ENCODE results near the gene HAT1. TPM values are rescaled to one million over a fixed set of nuclear protein-coding genes. Genes with fewer than 3 reads are reported as not detected.

Gene HAT1
- total RNA-seq, 1 donor from 2014 or later: 28.3 TPM

- Histone ChIP-seq H3K27me3 (no peaks in the 10 kb centered on the region), H3K4me1 (no peaks in the 10 kb centered on the region), H3K27ac (no peak overlapping the region), H3K9me3 (no peaks in the 10 kb centered on the region), H3K4me3 (no peak overlapping the region), H3K36me3 (no peaks in the 10 kb centered on the region)
- DNase-seq (ENCODE audit: low spot score in 2 of 2): no peak
- TF ChIP-seq, protein P1, sequence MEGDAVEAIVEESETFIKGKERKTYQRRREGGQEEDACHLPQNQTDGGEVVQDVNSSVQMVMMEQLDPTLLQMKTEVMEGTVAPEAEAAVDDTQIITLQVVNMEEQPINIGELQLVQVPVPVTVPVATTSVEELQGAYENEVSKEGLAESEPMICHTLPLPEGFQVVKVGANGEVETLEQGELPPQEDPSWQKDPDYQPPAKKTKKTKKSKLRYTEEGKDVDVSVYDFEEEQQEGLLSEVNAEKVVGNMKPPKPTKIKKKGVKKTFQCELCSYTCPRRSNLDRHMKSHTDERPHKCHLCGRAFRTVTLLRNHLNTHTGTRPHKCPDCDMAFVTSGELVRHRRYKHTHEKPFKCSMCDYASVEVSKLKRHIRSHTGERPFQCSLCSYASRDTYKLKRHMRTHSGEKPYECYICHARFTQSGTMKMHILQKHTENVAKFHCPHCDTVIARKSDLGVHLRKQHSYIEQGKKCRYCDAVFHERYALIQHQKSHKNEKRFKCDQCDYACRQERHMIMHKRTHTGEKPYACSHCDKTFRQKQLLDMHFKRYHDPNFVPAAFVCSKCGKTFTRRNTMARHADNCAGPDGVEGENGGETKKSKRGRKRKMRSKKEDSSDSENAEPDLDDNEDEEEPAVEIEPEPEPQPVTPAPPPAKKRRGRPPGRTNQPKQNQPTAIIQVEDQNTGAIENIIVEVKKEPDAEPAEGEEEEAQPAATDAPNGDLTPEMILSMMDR (IDR thresholded peaks at IDR 0.05): no peak
- intact Hi-C loops (cut with DNase I): no loop called here
Measured at GRCh38 chr2:172013396-172013795, 91.1 kb downstream of the HAT1 start.

DNA sequence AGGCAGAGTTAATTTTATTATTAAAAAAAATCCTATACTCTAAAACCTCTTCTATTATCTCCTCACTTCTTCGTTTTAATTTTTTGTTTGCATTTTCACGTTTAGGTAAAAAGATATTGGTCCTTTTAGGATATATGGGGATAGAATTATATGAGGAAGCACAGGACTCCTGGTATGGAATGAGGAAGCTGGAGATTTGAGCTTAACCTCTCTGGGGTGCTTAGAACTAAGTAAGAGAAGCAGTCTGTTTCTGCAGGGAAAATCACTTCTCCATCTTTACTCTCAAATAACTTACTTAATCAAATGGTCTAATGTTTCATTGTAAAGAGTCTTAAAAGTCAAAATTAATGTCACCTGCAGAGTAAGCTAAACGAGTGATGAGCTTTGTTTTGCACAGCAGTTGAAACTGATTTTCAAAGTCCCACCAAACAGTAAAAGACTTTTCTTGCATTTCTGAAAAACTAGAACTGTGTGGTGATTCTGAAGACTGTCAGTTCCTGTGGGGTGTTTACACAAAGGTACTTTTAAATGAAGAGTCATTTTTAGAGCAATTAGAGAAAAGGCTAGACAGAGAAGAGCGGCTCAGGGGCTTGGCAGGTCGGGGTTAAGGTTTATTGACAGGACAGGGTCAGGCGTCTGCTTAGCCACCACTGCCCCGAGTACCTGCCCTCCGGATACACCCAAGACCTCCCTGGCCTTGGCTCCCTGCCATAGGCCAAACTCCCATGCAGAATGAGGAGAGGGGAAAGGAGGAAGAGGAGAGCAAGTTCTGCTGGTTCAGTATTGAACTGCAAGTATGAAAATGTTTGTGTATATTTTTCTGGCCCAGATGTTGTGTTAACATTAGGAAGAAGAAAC, 99.0 kb downstream of the HAT1 start:
- TF ChIP-seq, protein P1 (IDR thresholded peaks at IDR 0.05): no peak
- intact Hi-C loops (cut with DNase I): no loop called here
- Histone ChIP-seq H3K9me3 (no peaks in the 10 kb centered on the region), H3K4me1 (no peaks in the 10 kb centered on the region), H3K36me3 (no peaks in the 10 kb centered on the region), H3K27ac (no peak overlapping the region), H3K27me3 (no peaks in the 10 kb centered on the region), H3K4me3 (no peak overlapping the region)
- no peak for DNase-seq (ENCODE audit: low spot score in 2 of 2)

GRCh38 chr2:172021955-172022354, 99.7 kb downstream of the HAT1 start:
- no peaks in the 10 kb centered on the region for H3K4me1 ChIP-seq
- DNase-seq (ENCODE audit: low spot score in 2 of 2): no peak
- H3K36me3 ChIP-seq: no peaks in the 10 kb centered on the region
- H3K27me3 ChIP-seq: no peaks in the 10 kb centered on the region
- peak overlapping the region in 1 of 2 donors; percentile 17 for H3K4me3 ChIP-seq
- H3K9me3 ChIP-seq: no peaks in the 10 kb centered on the region
- intact Hi-C loops (cut with DNase I): no loop called here
- TF ChIP-seq, protein P1 (IDR thresholded peaks at IDR 0.05): no peak
- no peak overlapping the region for H3K27ac ChIP-seq

DNA sequence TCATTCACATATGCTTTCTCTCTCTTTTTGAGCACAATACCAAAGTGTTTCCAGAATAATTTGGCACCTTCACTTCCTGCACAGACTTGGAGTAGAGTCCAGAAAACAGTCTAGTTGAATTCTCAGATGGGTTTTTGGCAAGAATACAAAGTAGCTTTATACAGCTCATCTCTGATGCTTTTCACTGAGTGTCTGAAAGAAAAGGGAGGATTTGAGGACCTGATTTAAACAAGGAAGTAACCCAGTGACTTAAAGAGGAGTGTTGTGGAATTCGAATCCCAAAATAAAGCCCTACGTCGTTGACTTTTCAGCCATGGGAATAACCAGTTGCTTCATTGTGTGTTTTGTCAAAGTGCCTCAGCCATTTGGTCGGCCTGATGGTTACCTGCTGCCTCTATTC, 109.3 kb downstream of the HAT1 start:
- H3K27me3 ChIP-seq: no peaks in the 10 kb centered on the region
- H3K9me3 ChIP-seq: no peaks in the 10 kb centered on the region
- H3K27ac ChIP-seq: no peak overlapping the region
- no peak overlapping the region for H3K4me3 ChIP-seq
- no peak for DNase-seq (ENCODE audit: low spot score in 2 of 2)
- intact Hi-C loops (cut with DNase I): no loop called here
- no peaks in the 10 kb centered on the region for H3K36me3 ChIP-seq
- TF ChIP-seq, protein P1 (IDR thresholded peaks at IDR 0.05): no peak
- H3K4me1 ChIP-seq: no peaks in the 10 kb centered on the region

Other genes with a start within 250 kb of the HAT1 start
- 81.0 TPM for gene DYNC1I2, start 235.0 kb upstream of the HAT1 start, total RNA-seq
- 11.9 TPM for gene SLC25A12, start 28.2 kb upstream of the HAT1 start, total RNA-seq
- not detected for gene METAP1D, start 77.5 kb downstream of the HAT1 start, total RNA-seq
- gene DLX1, start 163.0 kb downstream of the HAT1 start, total RNA-seq: not detected
- gene DLX2, start 180.4 kb downstream of the HAT1 start, total RNA-seq: not detected